SKM-1 treated with dmso at 0.1 percent for 144 hours (cell line): Measurements from ENCODE around the gene NCMAP.
"Not testable (repeated sequence)": the region's sequence is repeated elsewhere in the genome, so short reads cannot be mapped to it uniquely, and the experiment has no call there.

Source experiments
- DNase-seq: peaks from one replicate; lab custom pipeline; 2025; ENCODE audit not compliant: unreplicated experiment; lab: John Stamatoyannopoulos, UW

The NCMAP gene

DNA sequence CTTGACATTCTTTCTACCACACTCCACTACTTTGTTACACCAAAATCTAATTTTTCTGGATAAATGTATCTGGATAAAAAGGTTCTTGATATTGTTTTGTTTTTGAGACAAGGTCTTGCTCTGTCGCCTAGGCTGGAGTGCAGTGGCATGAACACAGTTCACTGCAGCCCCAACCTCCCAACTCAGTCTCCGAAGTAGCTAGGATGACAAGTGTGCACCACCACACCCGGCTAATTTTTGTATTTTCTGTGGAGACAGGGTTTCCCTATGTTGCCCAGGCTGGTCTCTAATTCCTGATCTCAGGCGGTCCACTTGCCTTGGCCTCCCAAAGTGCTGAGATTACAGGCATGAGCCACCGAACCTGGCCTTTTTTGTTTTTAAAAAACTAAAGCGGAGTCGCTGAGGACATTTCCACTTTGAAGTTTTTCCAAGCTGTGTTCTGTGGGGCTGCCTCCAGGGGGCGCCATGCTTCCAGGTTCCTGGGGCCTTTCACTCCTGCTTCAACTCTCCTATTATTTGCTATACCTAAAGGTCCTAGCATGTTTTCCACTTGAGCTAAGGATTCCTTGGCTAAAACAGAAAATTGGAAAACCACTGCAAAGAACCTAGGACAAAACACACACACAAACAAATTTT lies 14.1 kb upstream of the NCMAP start:
- DNase-seq: no peak

DNA sequence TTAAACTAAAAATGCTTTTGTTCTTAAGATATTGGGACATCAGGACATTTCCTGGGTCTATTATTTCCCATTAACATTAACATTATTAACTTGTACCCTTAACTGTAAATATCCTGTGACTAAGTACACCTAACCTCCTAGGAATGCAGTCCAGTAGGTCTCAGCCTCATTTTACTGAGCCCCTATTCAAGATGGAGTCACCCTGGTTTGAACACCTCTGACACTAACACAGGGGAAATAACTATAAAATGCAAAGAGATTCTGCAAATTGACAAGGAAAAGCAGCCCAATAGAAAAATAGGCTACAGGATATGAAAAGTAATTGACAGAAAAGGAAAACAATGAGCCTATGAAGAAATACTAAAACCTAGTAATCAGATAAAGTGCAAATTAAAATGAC lies 11.6 kb upstream of the NCMAP start:
- no peak for DNase-seq

DNA sequence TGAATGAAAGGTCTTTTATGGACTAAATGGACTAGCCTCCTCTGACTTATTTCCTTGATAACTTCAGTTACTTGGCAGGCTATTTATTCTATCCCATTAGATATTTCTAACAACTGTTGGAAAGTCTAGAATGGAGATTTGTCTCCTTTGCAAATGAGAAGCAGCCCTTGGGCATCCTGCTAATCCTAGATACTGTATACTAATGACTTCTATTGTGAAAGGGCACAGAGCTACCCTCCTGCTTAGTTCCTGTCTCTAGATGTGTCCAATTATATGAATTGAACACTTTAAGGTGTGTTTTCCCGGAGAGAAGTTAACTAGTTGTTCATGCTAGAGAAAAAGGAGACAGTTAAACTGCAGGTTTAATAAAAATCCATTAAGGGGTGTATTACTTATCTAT lies 10.2 kb upstream of the NCMAP start:
- DNase-seq: no peak

DNA sequence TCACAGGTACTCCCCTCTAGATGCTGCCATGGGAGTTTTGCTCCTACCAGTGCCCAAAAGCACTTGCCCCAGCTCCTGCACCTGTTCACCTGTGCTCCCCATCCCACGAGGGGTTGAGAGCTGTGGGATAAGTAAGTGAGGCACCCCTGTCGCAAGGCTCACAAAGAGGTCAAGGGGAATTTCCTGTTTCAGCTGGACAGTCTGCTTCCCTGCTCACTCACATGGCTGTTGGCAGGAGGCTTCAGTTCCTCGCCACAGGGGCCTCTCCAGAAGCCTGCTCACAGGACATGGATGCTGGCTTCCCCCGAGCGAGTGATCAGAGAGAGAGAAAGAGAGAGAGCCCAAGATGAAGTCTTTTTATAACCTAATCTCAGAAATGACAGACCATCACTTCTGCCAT lies 8.7 kb upstream of the NCMAP start:
- no peak for DNase-seq

DNA sequence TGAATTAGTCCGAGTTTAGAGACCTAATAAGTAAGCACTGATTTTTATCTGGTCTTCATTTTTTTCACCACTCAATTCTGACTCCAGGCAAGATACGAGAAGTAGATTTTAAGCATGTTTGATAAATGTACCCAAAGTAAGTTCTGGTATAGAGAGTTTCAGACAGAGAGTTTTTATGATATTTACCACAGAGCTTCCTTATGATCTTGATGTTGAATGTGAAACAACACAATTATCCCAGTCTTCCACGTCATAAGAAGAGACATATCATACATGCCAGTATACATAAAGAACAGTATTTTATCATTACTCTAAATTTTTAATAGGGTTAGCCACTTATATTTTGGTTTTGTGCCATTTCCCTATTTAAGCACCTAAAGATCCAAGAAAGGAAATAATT lies 7.8 kb upstream of the NCMAP start:
- no peak for DNase-seq

DNA sequence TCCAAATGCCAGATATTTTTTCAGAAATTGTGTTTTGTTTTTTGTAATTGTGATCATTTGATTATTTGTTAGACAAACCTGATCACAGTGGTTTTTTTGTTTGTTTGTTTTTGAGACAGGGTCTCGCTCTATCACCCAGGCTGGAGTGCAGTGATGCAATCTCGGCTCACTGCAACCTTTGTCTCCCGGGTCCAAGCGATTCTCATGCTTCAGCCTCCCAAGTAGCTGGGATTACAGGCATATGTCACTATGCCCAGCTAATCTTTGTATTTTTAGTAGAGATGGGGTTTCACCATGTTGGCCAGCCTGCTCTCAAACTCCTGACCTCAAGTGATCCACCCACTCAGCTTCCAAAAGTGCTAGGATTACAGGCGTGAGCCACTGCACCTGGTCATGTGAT lies 6.7 kb upstream of the NCMAP start:
- DNase-seq: not testable (repeated sequence)

DNA sequence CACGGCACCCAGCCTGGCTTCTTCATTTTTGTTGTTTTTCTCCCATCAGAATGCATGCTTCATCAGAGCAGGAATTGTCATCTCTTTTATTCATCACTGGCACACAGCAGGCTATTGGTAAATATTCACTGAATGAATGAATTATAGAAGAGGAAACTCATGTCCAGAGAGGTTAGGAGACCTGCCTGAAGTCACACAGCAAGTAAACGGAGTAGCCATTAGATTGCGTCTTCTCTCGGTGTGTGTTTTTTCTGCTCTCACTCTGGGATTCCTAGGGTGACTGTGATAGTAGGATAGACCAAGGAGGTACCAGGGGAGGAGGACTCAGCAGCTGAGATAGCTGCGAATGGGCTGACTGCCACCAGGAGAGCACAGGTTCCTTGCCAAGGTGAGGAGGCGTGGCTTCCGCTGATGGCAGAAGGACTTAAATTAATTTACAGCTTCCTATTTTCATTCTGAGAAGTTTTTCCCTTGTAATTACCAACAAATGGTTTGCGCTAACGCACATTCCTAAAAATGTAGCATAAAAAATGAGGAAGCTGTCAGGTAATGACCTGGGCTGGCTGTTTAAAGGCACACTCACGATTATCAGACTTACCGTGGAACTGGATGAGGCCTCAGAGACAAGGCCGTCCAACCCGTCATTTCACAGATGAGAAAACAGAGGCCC lies 4.5 kb upstream of the NCMAP start:
- no peak for DNase-seq

DNA sequence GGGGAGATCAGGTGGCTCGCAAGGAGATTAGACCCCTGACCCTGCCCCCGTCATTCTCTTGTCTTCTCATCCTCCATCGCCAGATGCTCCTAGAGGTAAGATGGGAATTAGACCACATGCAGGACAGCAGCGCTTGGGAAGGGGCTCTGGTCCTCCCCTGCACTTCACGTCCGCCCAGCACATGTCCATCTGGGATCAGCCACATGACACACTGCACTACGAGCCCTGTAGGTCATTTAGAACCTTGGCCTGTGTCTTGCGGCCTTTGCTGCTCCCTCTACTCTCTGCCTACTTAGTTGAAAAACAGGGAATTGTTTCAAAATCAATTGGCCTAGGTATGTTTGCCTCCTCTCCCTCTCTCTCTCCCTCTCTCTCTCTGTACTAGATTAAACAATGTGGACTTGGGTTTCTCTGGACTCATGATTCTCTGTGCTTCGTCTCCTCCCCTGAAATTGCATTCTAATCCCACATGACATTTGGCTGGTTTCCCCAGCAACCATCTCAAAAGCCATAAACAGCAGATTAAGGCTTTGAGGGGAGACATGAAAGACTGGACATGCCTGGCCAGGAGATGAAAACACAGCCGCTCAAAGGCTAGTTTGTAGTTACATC lies 3.8 kb upstream of the NCMAP start:
- no peak for DNase-seq

DNA sequence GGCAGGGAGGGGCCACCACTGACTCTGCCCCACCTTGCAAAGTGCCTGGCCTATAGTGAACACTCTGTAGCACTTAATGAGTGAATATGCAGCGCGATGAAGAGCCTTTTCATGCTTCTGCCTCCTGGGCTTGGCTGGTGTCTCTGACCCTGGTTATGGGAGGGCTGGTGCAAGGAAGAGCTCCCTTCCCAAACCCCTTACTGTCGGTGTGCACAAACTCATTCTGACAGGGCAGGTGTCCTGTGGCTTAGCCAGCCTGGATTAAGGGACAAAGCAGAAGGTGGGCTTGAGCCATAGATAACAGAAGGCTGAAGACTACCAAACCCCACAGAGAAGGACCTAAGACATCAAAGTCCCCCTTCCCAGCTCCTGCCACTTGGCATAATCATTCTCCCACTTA lies 2.0 kb upstream of the NCMAP start:
- DNase-seq: no peak

DNA sequence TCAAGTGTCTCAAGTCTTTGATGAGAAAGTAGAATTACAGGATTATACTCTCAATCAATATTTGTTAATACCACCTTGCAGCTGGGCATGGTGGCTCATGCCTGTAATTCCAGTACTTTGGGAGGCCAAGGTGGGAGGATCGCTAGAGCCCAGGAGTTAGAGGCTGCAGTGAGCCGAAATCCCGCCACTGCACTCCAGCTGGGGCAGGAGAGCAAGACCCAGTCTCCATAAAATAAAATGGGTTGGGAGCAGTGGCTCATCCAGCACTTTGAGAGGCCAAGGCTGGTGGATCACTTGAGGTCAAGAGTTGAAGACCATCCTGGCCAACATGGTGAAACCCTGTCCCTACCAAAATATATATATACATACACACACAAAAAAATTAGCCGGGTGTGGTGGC lies 1.2 kb upstream of the NCMAP start:
- no peak for DNase-seq

DNA sequence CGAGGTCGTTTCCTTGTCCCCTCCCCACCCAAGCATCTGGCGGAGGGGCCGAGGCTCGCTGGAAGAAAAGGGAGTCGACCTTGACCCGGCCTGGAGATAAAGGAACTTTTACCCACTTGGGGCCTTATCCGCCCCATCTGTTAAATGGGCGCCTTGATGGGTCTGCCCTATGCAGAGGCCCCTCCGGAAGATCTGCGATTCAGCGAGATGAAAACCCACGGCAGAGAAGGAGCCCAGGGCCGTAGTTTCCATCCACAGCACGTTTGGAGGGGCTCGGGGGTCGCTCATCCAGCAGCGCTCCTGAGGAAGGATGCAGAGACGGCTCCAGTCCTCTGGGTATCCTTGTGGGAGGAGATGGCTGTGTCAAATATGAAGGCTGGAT lies 518 bp downstream of the NCMAP start:
- DNase-seq: no peak

DNA sequence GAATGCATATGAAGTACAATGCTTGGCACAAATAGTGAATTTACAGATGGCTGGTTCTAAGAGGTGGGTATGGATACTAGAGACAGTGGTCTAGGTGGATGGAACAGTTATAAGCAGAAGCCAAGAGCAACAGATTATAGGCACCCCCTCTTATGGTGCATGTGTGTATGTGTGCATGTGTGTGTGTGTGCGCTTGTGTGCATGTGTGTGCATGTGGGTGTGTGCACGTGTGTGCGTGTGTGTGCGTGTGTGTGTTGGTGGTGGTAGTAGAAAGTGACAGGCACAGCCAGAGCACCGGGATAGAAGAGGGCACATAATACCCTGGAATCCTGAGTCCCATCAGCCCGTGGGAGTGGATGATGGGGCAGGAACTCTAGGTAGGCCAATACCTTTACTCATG lies 1.3 kb downstream of the NCMAP start:
- no peak for DNase-seq

DNA sequence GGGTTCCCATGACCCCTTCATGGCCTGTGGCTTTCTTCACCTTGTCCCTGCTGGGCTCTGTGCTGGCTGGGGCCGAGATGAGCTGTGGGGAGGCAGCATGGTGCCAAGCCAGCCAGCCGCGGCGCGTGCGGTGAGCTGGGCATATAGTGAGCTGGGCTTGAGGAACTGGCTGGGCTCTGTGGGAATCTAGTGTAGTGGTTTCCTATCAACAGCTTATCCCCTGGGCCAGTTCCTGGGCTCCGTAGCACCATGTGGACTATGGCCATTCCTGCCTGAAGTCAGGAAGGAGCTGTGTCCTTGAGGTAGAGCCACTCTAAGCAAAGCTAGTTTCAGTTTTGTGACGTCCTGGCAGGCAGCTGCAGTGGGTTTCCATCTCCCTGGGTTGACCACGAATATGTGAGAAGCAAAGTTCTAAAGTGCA lies 1.8 kb downstream of the NCMAP start:
- no peak for DNase-seq

DNA sequence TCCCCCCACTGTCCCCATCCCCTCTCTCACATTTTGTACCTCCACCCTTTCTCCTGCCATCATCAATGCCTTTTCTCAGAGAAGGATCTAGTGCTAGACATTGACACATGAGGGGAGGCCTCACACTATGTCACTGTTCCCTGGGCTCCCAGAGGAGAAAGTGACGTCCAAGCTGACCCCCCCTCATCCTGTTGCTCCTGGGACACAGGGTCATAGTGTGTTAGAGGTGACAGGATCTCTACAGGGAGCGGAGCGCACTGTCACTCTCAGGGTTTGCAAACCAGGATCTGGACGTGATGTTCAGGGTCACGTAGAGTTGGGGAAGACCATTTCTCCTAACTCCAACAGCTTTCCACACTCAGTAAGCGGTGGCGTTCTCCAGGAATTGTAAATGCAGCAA lies 2.6 kb downstream of the NCMAP start:
- DNase-seq: no peak

DNA sequence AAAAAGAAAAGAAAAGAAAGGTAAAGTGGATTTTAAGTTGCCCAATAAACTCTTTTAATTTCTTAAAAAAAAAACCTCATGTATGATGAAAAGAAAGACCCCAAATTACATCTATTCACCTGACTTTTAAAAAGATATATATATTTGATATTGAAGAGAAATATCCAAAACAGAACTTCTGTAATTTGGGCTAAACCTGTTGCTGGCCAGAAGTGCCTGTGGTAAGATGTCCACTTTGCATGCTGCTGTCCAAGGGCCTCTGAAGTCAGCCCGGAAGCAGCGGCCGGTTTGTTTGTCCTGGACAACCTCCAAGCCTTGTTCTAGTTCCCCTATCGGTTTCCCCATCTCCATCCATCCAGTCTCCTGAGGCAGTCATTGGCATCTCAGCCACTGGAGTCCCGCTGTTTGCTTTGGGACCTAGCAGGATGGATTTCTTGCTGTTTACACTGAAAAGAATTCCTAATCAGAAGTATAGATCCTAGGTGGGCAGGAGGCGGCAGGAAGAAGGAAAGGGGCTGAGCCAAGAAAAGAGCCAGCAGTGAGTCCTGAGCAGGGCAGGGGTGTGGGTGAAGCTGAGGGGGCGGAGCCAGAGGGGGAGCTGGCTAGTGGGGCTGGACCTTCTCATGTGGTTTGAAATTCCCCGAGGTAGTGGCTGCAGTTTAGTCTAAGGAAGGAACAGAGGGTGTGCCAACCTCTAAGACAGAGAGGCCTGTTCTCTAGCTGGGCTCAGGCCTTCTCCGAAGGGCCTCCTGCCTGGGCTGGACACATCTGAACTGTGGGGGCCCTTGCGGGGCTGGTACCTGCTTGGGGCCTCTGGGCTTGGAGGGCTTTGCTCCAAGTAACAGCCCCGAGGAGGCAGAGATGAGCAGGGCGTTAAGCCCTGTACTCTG lies 3.3 kb downstream of the NCMAP start:
- DNase-seq: no peak

DNA sequence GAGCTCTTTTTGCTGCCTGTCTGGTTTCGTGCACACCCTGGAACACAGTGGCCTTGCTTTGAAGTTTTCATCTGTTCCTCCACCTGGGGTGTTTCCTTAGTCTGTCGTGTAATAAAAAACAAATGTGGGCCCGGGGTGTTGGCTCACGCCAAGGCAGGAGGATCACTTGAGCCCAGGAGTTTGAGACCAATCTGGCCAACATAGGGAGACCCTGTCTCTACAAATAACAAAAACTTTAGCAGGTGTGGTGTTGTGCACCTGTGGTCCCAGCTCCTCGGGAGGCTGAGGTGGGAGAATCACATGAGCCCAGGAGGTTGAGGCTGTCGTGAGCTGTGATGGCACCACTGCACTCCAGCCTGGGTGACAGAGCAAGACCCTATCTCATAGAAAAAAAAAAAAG lies 4.5 kb downstream of the NCMAP start:
- no peak for DNase-seq

DNA sequence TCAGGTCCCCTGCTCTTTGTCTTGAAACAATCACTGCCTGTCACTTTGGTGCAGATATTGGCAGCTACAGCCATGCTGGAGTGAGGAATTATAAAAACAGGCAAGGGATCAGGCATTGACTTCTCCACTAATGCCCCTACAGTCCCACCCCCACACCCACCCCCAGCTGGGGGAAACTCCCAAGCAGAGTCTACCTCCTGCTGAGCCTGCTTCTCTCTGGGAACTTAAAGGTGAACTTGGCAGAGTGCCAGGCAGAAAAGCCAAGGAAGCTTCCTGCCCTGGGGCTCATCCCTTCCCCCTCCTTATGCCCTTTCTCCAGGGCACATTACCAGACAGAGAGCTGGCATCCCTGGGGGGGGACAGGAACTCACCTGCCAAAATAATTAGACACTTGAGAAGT lies 6.7 kb downstream of the NCMAP start:
- DNase-seq: no peak

DNA sequence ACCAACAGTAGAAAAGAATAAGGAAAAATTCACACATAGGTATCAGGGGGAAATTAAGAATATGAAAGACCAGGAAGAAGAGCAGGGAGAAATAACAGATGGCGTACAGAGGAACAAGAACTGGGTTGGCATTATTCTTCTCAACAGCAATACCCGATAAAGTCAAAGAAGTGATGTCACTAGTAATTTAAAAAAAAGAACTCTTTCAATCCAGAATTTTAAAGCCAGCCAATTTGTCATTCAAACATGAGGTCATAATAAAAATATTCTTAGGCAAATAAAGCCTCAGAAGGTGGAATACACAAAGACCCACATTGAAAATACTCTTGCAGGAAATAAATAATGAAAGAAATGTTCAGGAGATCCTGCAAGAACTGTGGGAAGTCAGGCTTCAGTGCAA lies 8.8 kb downstream of the NCMAP start:
- no peak for DNase-seq

DNA sequence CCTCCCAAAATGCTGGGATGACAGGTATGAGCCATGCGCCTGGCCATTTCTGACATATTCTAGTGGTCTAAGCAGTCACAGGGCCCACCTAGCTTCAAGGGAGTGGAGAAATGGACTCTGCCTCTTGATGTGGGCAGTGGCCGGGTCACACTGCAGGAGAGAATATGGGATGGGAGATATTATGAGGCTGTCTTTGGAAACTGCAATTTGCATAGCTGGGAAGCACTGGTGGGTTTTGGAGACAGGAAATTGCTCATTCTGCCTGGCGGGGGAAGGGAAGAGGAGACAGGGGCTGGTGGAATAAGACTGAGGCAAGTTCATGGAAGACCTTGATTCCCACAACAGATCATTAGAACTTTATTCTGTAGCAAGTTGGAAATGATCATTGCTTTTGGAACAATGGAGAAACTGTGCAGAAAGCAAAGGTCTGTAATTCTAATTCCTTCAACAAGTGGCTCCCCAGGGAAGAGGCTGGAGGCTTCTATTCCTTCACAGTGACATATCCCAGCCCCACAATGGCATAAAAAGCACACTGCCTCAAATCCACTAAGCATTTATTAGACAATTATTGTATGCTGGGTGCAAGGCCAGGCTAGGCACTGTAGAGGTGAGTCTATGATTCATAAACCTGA lies 10.5 kb downstream of the NCMAP start:
- no peak for DNase-seq

DNA sequence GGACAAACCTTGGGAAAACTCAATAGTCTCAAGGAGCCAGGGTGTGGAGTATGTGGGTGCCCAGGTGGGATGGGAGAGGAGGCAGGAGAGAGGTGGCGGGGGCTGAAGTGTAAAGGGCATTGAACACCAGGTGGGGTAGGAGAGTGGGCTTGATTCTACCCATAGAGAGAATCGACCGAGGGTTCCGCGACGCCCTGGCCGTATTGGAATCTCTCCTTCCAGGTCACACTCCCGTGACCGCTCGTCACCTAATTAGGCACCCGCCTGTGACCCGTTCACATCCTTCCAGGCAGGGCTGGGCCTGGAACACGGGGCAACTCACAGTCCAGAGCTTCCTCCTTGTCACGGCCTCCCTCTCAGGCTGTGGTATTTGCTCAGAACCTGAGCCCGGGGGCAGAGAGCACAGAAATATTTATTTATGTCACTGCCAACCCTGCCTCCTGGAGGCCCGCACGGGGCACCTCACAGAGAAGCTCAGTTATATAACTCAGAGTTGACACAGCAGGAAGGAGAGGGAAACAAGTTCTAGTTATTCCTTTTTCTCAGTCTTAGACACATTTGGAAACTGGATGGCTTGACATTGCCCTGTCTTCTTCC lies 12.0 kb downstream of the NCMAP start:
- no peak for DNase-seq

DNA sequence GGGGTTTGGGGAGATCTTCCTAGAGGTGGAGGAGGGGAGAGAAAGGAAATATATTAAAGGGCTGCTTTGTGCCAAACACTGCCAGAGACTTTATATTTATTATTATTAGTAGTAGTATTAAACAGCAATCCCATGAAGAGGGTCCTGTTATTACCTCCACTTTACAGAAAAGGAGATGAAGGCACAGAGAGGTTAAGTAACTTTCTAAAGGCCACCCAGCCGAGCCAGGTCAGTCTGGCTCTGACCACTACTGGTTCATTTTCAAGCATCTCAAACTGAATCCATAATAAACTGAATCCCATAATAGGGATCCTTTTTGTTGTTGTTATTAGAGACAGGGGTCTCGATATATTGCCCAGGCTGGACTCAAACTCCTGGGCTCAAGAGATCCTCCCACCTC lies 12.6 kb downstream of the NCMAP start:
- DNase-seq: no peak
